ENCODE results near the gene PAX8. TPM values are rescaled to one million over a fixed set of nuclear protein-coding genes. Genes with fewer than 3 reads are reported as not detected.

PAX8 gene
- total RNA-seq, 1 donor from 2014 or later, result 0.44 TPM

- DNase-seq, result no peak
- no peak for TF ChIP-seq CTCF (IDR thresholded peaks at IDR 0.05; ENCODE audit: borderline replicate concordance)
- H3K4me1 ChIP-seq, result peaks cover 21% of the 10 kb centered on the region
- no peak overlapping the region for H3K4me3 ChIP-seq
- no peaks in the 10 kb centered on the region for H3K27me3 ChIP-seq (ENCODE audit: low read depth)
- H3K9me3 ChIP-seq (replicated peaks), result no peaks in the 10 kb centered on the region
- intact Hi-C loops (cut with micrococcal nuclease), result no loop called here
- no peak overlapping the region for H3K27ac ChIP-seq (replicated peaks)
- no peaks in the 10 kb centered on the region for H3K36me3 ChIP-seq
Measured at GRCh38 chr2:113226462-113226861, 52.3 kb downstream of the PAX8 start.

GRCh38 chr2:113225263-113226259 lies 53.2 kb downstream of the PAX8 start:
- Histone ChIP-seq H3K4me3 (no peak overlapping the region), H3K4me1 (peaks cover 12% of the 10 kb centered on the region), H3K36me3 (no peaks in the 10 kb centered on the region), H3K9me3 (replicated peaks) (no peaks in the 10 kb centered on the region), H3K27ac (replicated peaks) (no peak overlapping the region), H3K27me3 (ENCODE audit: low read depth) (no peaks in the 10 kb centered on the region)
- TF ChIP-seq CTCF (IDR thresholded peaks at IDR 0.05; ENCODE audit: borderline replicate concordance), result no peak
- intact Hi-C loops (cut with micrococcal nuclease), result no loop called here
- no peak for DNase-seq

- TF ChIP-seq CTCF (IDR thresholded peaks at IDR 0.05; ENCODE audit: borderline replicate concordance), result no peak
Measured at GRCh38 chr2:113224647-113225236, 54.0 kb downstream of the PAX8 start.

GRCh38 chr2:113223813-113224212 lies 54.9 kb downstream of the PAX8 start:
- intact Hi-C loops (cut with micrococcal nuclease), result no loop called here
- Histone ChIP-seq H3K27me3 (ENCODE audit: low read depth) (no peaks in the 10 kb centered on the region), H3K36me3 (no peaks in the 10 kb centered on the region), H3K4me1 (peaks cover 16% of the 10 kb centered on the region), H3K27ac (replicated peaks) (no peak overlapping the region), H3K9me3 (replicated peaks) (no peaks in the 10 kb centered on the region), H3K4me3 (no peak overlapping the region)
- no peak for TF ChIP-seq CTCF (IDR thresholded peaks at IDR 0.05; ENCODE audit: borderline replicate concordance)
- no peak for DNase-seq

More at GRCh38 chr2:113224647-113225236, 54.0 kb downstream of the PAX8 start:
- H3K36me3 ChIP-seq, result no peaks in the 10 kb centered on the region
- H3K27ac ChIP-seq (replicated peaks), result no peak overlapping the region
- no peak overlapping the region for H3K4me3 ChIP-seq
- no peaks in the 10 kb centered on the region for H3K9me3 ChIP-seq (replicated peaks)
- no peak for DNase-seq
- peaks cover 14% of the 10 kb centered on the region for H3K4me1 ChIP-seq
- intact Hi-C loops (cut with micrococcal nuclease), result no loop called here
- H3K27me3 ChIP-seq (ENCODE audit: low read depth), result no peaks in the 10 kb centered on the region

- Histone ChIP-seq H3K27ac (replicated peaks) (no peak overlapping the region), H3K9me3 (replicated peaks) (no peaks in the 10 kb centered on the region), H3K4me3 (no peak overlapping the region), H3K4me1 (peaks cover 34% of the 10 kb centered on the region), H3K36me3 (no peaks in the 10 kb centered on the region), H3K27me3 (ENCODE audit: low read depth) (no peaks in the 10 kb centered on the region)
- intact Hi-C loops (cut with micrococcal nuclease), result no loop called here
- TF ChIP-seq CTCF (IDR thresholded peaks at IDR 0.05; ENCODE audit: borderline replicate concordance), result no peak
- DNase-seq, result no peak
Measured at GRCh38 chr2:113221846-113222245, 56.9 kb downstream of the PAX8 start.
